Stimulated activated CD4-positive, alpha-beta T cell treated with anti-CD3 and anti-CD28 coated beads, TNF-alpha, amount 100 ng/mL, for 4 hours (primary cell): ENCODE results near the gene KIAA1755.

Experiments
- DNase-seq, 3 experiments: peaks; one replicate each; pipeline ENCODE4 v3.0.0-alpha.2; 2020; ENCODE audit warnings: low read depth in 3 of 3

KIAA1755 gene

GRCh38 chr20:38237381-38237780, 23.2 kb downstream of the KIAA1755 start:
- DNase-seq: no peak

DNA sequence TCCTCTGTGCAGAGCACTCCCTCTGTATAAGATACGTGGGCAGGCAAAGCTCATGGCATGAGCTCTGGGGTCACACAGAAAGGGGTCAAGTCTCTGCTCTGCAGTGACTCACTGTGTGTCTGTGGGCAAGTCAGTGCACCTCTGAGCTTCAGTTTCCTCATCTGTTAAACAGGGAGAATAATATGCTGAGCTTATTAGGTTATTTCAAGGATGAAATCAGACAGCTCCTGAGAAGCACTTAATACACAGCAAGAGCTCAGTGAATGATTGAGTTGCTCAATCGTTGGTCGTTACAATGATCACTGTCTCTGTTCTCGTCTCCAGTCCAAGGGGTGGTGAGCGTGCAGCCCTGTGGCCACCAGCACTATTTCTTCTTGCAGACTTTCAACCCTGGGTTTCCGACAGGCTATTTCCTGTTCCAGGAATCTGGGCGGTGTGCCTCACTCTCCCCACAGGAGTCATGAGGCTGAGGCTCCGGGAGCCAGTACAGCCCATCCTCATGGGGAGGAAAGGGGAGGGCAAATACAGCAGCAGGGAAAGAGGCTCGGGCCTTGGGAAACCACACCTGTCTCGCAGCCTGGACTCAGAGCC, 28.9 kb downstream of the KIAA1755 start:
- DNase-seq: no peak

DNA sequence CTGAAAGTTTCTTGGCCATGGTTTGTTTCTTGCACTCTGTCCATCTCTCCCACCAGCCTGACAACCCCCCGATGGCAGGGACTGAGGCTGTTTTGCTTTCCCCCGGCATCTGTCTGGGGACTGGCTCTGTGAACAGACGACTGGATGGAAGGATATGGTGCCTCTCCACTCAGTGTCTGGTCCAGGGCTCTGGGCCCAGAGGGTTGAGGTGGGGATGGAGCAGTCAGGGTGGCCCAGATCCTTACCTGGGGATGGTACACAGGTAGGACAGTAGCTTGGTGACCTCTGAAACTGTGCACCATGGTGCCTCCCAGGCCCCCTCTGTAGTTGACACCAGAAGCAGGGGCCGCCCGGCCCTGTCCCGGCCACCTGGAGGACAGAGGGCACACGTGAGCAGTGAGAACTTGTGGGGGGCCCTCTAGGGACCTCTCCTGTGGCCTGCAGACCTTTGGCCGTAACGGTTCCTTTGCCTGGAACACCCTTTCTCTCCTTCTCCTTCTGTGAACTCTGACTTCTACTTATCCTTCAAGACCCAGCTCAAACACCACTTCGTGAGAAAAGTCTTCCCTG, 29.5 kb downstream of the KIAA1755 start:
- no peak for DNase-seq

GRCh38 chr20:38230253-38230551, 30.3 kb downstream of the KIAA1755 start:
- no peak for DNase-seq

- DNase-seq: no peak
Observed at GRCh38 chr20:38229376-38230252, 30.9 kb downstream of the KIAA1755 start.

DNA sequence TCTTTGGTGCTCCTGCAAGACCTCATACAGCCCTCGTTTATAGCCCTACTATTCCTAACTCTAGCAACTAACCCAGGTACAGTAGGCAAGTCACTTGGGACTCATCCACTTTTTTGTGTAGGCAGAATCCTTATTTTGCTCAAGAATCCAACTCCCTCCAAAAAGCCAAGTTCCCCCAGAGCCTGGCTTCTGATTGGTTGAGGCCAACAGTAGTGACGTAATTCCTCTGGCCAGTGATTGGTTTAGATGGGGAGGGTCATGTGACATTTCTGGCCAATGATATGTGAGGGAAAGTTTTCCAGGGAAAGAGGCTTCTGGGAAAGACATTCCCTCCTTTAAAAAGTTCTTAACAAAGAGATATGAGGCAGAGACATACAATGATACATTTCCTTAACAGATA, 32.1 kb downstream of the KIAA1755 start:
- DNase-seq: no peak

DNA sequence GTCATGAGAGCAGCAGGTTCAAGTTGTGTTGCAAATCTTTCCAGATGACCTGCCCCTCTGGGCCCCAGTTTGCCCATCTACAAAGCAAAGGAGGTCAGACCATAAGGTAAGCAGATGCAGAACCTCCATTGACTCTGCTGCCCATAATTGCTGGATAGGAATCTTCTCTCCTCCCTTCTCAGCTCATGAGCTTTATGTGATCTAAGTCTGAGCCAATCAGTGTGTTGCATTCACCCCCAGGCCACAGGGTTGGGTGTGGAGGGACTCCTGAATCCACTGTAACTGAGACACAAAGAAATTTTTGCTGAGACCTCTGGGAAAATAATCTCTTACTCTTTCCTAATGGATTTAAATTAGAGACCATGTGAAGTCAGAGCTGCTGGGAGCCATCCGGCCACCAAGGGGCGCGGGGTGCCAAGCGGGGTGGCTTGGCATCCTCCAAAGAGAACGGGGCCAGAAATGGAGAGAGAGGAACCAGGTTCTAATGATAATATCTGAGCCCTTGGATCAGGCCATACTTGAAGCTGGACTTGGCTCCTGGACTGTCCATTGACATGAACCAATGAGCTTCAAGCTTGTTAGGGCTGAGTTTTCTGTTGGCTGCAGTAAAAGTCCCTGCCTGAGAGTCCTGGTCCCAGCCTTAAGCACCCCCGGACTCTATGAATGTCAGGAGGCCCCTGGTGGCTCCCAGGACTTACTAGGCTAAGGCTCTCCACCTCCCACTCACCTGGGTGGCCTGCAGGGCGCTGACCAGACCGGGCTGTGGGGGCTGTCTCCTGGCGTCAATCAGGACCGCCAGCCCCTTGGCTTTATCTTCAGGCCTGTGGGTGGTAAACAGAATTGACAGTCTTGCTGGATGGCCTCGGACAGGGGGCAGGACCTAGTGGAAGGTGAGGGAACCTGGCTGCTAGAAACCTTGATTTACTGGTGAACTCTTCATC, 32.8 kb downstream of the KIAA1755 start:
- no peak for DNase-seq

DNA sequence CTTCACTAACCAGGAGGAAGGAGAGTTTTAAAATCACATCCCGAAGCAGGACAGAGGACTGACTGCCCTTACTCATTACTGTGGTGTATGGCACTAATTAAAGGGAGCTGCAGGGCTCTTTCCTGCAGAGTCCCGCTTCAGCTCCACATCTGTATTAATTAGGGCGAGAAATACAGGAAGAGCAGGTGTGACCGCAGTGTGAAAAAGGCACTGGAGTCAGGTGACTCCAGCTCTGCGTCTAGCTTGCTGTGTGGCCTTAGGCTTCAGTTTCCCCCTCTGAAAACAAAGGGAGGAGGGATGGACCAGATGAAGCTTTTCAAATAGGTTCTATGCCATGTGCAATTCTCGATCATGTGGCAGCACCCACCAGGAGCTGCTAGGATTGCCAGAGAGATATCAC, 34.0 kb downstream of the KIAA1755 start:
- no peak for DNase-seq

GRCh38 chr20:38225900-38226263, 34.7 kb downstream of the KIAA1755 start:
- DNase-seq: no peak

DNA sequence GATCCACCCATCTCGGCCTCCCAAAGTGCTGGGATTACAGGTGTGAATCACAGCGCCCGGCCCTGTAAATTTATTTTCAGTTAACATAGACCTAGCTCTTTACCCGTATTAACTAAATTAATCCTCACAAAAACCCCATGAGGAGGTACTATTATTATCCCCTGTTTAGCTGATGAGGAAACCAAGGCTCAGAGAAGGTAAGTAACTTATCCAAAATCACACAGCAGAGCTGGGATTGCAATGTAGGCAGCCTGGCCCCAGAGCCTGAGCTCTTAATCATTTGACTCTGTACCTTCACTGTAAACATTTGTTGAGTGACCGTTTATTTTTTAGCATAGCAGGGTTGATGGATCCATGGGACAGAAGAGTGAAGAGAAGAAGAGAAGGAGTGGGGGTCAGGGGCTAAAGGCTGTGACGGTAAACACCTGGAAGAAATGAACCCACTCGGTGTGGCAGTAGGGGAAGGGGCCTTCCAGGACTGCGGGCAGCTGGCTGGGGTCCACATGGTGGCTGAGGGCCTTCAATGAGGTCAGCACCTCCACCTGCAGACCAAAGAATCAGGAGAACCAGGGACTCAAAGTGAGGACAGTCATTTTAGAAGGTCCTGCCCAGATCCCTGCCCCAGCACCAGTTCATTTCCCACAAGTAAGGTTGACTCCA, 35.2 kb downstream of the KIAA1755 start:
- DNase-seq: no peak

DNA sequence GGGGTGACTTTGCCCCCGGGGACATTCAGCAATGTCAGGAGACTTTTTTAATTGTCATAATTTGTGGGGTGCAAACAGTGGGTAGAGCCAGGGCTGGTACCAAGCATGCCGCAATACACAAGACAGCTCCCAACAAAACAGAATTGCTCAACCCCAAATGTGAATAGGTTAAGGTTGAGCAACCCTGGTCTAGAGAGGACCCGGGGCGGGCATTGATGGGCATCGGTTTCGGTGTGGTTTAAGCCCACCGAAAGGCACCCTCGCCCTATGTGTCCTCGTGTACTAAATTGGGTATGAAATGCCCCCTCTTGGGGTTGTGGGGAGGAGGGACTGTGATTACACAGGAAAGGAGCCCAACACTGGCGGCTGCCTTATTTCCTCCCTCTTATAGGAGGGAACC, 36.0 kb downstream of the KIAA1755 start:
- DNase-seq: no peak

- no peak for DNase-seq
Observed at GRCh38 chr20:38223743-38224100, 36.8 kb downstream of the KIAA1755 start.

- DNase-seq: no peak
Observed at GRCh38 chr20:38222923-38223742, 37.4 kb downstream of the KIAA1755 start.

DNA sequence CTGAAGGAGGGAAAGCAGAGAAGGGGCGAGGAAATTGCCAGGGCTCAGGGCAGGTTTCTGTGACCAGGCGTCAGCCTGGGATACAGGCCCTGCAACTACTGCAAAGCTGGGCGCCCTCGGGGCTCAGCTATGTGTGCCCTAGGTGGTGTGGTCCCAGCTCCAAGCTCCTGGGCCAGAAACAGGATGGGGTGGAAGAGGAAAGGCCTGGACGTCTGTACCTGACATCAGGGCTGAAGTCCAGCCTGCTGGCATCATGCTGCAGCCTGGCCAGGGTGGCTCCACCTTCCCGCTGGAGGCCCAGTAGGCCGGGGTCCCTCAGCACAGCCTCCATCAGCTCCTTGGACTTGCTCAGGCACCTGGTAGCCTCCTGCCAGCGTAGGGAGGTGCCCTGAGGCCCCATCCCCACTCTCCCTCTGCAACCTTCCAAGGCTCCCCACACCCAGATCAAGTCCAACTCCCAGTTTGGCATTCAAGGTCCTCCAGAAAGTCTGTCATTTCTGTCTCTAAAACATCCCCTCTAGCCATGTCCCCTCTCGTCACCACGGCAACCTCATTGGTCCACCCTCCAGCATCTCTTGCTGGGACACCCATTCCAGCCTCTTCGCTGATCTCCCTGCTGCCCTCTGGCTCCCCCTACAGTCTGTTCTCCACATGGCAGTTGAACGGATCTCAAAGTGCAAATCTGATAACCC, 38.2 kb downstream of the KIAA1755 start:
- DNase-seq: peak in 2 of 3 experiments; percentile 21 to 34

GRCh38 chr20:38221119-38221589, 39.4 kb downstream of the KIAA1755 start:
- peak; percentile 23 to 43 (median 36) for DNase-seq

- no peak for DNase-seq
Observed at GRCh38 chr20:38220587-38221118, 39.9 kb downstream of the KIAA1755 start.

DNA sequence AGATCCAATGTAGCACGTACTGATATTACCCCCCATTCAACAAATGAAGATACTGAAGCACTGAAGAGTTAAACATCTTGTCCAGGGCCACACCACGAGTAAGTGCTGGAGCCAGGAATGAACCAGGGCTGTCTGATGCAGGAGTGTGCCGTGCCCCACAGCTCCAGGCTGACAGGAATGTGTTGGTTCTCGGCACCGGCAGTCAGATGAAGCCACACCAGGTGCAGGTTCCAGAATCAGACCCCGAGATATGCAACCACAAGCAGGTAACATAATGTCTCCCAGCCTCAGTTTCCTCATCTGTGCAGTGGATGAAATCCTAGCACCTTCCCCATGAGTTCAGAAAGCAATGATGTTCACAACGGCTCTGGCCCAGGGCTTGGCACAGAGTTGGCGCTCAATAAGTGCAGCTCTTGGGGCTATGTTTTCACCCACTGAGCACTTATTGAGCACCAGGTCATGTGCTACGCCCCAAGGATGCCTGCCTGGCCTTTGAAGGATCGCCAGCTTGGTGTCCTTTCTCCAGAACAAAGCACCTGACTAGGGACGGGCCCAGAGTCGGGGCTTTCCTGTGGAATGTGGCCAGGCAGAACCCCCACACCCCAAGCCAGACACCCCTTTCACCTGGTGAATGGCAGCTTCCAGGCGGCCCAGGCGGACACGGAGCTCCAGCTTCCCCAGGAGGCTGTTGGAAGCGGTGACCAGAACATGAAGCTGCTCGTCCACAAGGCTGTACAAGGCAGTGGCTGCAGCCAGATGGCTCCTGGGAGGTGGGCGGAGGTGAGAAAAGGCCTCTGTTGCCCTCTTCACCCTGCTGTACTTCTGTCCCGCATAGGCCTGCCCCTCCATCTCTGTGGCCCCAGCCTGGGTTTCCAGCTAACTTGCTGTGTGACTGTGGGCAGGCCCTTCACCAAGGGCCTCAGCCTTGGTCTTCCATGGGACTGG, 41.3 kb downstream of the KIAA1755 start:
- DNase-seq: no peak

DNA sequence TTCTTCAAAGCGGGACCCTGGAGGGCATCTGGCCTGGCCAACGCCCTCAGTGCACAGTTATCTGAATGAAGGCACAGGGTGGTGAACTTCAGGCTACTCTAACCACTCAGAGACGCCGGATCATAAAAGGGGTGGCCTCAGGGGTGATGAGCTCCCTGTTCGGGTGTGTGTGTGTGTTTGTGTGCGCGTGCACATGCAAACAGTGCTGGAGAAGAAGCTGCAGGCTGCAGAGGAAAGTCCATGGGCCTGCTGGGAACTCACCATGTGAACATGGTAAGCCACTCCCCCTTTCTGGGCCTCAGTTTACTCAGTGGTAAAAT, 42.0 kb downstream of the KIAA1755 start:
- DNase-seq: no peak
